Liver (tissue), 3 donors: ENCODE measurements around the gene MTERF1.

Experiments
- CTCF ChIP-seq: fragments of 150-350 bp; IDR thresholded peaks from 2 replicates; pipeline ENCODE4 v1.5.1; 2017; ENCODE audit warnings: improper control_type of control experiment, low read depth, low read length; ENCODE audit not compliant: missing input control
- EGR1 ChIP-seq, 2 donors: IDR thresholded peaks; 2 replicates each; pipeline ENCODE4 v1.6.1; 2016 to 2018; ENCODE audit warnings: antibody characterized with exemption in 2 of 2, low read depth in 2 of 2
- GABPA ChIP-seq, 2 donors: IDR thresholded peaks in 1 of 2; conservative IDR thresholded peaks in 1 of 2; 2 replicates each; pipeline ENCODE4 v1.6.1; 2016; ENCODE audit warnings: antibody characterized with exemption in 2 of 2, mild to moderate bottlenecking in 1 of 2, moderate library complexity in 1 of 2
- HNF4G ChIP-seq: IDR thresholded peaks from 2 replicates; pipeline ENCODE4 v1.6.1; 2016; ENCODE audit warnings: antibody characterized with exemption
- JUND ChIP-seq, 2 donors: IDR thresholded peaks; 2 replicates each; pipeline ENCODE4 v1.6.1; 2016; ENCODE audit warnings: antibody characterized with exemption in 2 of 2
- MAX ChIP-seq: IDR thresholded peaks from 2 replicates; pipeline ENCODE4 v1.6.1; 2016; ENCODE audit warnings: antibody characterized with exemption
- RAD21 ChIP-seq, 2 donors: IDR thresholded peaks; 2 replicates each; pipeline ENCODE4 v1.6.1; 2016; ENCODE audit warnings: antibody characterized with exemption in 2 of 2, mild to moderate bottlenecking in 2 of 2
- REST ChIP-seq: IDR thresholded peaks from 2 replicates; pipeline ENCODE4 v1.6.1; 2016; ENCODE audit warnings: antibody characterized with exemption, mild to moderate bottlenecking
- SP1 ChIP-seq: IDR thresholded peaks from 2 replicates; pipeline ENCODE4 v1.6.1; 2018; ENCODE audit warnings: antibody characterized with exemption, mild to moderate bottlenecking
- TAF1 ChIP-seq: conservative IDR thresholded peaks from 2 replicates; pipeline ENCODE4 v1.6.1; 2016; ENCODE audit warnings: antibody characterized with exemption, mild to moderate bottlenecking
- YY1 ChIP-seq: IDR thresholded peaks from 2 replicates; pipeline ENCODE4 v1.6.1; 2016; ENCODE audit warnings: antibody characterized with exemption, mild to moderate bottlenecking
- TF ChIP-seq, protein P1 (sequence below): IDR thresholded peaks from 2 replicates; pipeline ENCODE4 v1.6.1; 2016; ENCODE audit warnings: antibody characterized with exemption
- TF ChIP-seq, protein P2 (sequence below): IDR thresholded peaks from 2 replicates; pipeline ENCODE4 v1.6.1; 2016; ENCODE audit warnings: antibody characterized with exemption
- donor health status: healthy.
- donor health status: healthy.

GRCh38 chr7:91864070-91864469, 16.4 kb downstream of the MTERF1 start:
- TF ChIP-seq TAF1 (no peak), SP1 (no peak), GABPA (IDR thresholded peaks at IDR 0.05 in 1 of 2, conservative IDR thresholded peaks at IDR 0.05 in 1 of 2) (no peak), CTCF (no peak), JUND (IDR thresholded peaks at IDR 0.05) (no peak), REST (no peak), YY1 (no peak), RAD21 (IDR thresholded peaks at IDR 0.05) (no peak), MAX (no peak), EGR1 (IDR thresholded peaks at IDR 0.05; ENCODE audit: low read depth in 2 of 2) (no peak), HNF4G (no peak)
- TF ChIP-seq, protein P1, sequence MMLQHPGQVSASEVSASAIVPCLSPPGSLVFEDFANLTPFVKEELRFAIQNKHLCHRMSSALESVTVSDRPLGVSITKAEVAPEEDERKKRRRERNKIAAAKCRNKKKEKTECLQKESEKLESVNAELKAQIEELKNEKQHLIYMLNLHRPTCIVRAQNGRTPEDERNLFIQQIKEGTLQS, result no peak
- TF ChIP-seq, protein P2, sequence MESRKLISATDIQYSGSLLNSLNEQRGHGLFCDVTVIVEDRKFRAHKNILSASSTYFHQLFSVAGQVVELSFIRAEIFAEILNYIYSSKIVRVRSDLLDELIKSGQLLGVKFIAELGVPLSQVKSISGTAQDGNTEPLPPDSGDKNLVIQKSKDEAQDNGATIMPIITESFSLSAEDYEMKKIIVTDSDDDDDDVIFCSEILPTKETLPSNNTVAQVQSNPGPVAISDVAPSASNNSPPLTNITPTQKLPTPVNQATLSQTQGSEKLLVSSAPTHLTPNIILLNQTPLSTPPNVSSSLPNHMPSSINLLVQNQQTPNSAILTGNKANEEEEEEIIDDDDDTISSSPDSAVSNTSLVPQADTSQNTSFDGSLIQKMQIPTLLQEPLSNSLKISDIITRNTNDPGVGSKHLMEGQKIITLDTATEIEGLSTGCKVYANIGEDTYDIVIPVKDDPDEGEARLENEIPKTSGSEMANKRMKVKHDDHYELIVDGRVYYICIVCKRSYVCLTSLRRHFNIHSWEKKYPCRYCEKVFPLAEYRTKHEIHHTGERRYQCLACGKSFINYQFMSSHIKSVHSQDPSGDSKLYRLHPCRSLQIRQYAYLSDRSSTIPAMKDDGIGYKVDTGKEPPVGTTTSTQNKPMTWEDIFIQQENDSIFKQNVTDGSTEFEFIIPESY, result no peak
